ENCODE data around the gene CRTC2.
A peak's percentile ranks its signal among the peaks of the same experiment; 100 is the strongest.

Gene CRTC2

DNA sequence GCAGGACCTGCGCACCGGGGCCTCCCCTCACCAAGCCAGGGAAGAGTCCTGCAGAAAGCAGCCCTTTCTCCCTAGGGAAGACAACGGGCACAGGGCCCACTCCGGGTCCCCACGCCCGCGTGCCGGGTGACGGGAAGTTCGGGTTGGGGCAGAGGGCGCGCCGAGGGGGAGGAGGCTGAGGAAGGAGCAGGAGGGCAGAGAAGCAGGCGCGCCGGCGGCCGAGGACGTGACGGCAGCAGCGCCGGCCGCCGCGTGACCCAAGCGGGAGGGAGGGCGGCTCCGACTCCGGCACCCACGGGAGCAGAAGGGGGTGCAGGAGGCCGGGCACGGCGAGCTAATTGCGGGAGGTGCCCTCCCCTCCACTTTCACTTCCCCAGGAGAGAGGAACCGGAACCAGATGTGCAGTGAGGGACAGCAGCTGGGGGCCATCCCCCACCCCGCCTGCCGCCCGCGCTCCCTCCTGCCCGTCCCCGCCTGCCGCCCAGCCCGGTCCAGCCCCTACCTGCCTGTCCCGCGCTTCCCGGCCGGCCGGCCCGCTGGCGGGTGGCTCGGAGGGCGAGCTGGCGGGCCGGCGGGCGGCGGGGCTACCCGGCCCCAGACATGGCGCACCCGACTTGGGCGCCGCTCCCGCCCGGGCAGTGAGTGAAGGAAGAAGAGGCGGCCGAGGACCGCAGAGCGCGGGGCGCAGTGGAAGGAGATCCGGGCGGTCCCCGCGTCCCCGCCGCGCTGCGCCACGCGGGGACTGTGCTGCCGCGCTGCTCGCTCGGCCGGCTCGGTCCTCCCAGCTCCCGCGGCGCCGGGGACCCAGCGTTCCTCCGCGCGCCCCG, 12.4 kb downstream of the CRTC2 start:
- no peak for DNase-seq

DNA sequence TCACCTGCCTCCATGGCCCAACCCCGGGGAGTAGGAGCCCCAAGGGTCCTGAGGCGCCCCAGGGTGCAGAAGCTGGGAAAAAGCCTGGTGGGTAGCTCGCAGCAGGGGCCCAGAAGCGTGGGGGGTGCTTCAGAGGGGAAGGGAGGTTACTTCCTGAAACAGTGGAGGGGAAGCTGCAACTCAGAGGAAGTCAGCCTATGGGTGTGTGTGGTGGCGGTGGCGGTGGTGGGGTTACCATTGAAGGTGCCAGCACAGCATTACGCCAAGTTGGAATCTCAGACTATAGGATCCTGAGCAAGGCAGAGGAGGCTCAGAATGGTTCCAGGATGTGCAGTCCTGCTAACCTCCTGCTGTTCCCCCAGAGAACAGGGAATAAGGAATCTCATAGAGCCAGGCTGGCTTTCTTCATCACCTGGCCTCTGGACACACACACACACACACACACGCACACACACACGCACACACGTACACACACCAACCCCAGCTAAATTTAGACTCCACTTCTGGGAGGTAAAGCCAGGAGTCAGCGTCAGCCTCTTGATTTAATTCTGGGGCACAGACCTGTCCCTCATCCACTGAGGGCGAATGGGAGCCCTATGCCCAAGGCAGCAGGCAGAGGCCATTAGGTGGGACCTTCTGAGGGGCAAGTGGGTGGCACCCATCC, 13.1 kb downstream of the CRTC2 start:
- no peak for DNase-seq

DNA sequence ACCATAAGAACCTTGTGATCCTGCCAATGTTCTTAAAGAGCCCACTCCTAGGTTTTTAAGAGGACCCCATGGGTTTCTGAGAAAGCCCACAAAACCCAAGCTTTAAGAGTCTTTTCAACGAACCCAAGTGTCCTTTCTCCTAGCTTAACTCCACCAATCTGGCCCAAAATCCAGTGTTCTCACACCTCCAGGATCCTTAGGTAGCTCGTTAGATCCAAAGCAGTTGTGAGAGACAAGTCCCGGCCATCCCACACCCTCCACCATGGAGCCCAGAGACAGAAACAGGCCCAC, 13.6 kb downstream of the CRTC2 start:
- DNase-seq = no peak

DNA sequence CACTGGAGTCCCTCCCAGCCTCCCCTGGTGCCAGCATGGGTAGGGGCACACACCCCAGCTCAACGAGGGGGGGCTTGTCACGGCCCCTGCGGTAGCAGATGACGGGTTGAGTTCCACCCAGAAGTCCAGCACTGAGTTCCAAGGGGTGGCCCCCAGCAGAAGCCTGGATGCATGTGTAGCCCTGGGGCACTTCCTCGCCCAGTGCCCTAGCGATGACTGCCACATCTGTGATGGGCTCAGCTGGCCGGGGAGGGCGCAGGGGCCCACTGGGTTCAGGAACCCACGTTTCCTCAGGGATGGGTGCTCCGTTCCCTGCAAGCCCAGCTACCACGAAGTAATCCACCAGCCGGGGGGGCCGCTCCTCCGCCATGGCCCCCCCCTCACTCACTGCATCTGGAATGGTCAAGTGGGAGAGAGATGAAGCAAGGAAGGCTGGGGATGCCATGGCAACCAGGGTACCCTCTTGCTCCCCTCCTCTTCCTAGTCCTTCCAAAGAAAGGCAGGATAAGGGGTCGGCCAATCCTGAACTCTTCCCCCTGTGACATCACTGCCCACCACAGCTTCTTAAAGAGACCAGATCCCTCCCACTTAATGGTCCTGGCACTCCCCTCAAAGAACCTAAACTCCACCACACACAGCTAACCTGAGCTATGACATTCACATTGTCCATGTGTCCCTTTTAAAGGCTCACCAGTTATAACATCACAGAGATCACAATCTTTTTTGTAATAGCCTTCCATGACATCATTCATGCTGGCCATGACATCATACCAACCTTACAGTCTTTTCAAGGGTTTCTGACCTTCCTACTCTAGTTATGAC, 14.2 kb downstream of the CRTC2 start:
- no peak for DNase-seq

DNA sequence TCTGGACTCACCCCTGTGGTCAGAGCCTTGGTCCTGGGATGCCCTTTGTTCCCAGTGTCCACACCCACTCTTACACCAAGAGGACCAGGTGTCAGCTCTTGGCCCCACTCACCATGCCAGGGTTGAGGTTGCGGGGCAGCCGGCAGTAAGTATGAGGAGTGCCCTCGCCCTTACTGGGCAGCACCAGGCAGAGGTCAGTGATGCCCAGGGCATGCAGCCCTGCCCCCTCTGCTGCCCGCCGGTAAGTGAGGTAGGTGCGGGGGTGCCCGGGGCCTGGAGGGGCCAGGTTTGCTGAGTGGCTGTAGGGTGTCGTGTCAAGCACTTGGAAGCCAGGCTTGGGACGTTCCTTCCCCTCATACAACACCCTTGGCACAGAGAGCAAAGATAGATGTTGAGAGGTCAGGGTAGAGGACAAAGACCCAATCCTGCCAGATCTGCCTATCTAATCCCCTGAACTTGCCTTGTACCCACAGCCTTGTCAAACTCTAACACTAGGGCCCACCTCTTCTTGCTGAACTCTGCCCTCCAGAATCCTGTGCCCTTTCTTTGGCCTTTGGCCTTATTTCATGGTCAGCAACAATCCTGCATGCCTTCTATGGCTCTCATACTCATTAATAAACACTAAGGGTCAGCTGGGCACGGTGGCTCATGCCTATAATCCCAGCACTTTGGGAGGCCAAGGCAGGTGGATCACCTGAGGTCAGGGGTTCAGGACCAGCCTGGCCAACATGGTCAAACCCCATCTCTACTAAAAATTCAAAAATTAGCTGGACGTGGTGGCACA, 15.5 kb downstream of the CRTC2 start:
- DNase-seq = no peak

DNA sequence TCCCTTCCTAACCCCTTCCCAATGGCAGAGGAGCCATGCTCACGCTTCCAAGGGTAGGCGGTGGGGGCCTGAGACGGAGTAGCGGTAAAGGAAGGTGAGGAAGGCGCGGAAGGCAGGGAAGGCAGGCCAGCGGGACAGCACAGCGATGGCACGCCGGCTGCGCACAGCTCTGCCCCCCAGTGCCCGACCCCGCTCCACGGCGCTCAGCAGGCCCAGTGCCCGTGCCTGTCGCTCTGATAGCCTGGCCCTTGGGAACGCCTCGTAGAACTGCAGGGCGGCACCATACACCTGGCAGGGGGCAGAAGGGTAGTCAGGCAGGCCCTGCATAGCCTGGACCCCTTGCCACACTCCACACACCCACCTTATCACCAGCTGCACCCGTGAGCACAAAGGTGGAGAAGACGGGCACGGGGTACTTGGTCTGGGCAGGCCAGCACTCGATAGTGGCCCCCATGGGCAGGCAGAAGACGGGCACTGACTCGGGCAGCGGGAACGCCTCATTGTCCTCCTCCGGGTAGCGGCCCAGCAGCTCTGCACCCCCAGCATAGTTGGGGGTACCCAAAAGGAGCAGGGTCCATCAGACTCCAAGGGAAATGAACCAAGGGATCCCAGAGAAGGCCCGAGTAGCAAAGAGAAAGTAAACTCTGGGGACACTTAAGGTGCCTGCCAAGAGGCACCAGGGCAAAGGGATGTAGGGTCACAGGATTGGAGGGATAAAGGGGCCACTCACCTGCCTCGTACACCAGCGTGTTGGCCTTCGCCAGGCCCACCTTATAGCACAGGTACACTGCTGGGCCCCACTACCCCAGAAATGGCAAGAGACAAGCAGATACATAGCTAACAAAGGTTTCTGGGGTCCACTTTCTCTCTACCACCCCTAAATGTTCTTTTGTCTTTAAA, 16.3 kb downstream of the CRTC2 start:
- DNase-seq = no peak

DNA sequence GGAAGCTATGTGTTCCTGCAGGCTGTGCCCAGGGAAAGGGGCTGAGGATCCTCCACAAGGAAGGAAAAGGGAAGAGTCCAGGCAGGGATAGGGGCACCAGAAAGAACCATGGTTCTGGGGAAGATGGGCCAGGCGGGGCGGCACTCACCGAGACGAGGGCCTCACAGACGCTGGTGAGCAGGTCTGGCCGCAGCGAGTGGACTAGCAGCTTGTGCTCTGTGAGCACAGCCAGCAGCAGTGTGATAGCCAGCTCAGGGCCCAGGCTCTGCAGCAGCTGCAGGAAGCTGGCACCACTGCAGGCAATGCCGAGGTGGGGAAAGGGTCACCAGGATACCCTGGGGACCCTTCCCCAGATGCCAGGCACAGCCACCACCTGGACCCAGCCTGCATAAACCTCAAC, 17.7 kb downstream of the CRTC2 start:
- no peak for DNase-seq

DNA sequence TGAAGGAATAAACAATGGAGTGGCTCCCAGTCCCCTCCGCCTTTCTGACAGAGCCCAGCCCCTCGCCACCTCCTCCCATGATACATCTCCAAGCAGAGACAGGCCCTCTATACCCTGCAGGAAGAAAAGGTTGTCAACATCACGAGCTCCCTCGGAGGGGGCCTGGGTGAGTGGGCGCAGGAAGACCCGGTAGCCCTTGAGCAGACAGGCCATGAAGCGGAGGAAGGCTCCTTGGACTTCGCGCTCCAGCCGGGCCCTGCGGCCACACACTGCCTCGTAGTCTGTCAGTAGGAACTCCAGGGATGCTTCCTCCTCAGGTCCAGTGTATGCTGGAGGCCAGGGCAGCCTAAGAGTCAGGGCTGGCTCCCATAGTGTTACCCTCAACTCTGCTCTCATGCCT, 18.9 kb downstream of the CRTC2 start:
- DNase-seq = no peak

DNA sequence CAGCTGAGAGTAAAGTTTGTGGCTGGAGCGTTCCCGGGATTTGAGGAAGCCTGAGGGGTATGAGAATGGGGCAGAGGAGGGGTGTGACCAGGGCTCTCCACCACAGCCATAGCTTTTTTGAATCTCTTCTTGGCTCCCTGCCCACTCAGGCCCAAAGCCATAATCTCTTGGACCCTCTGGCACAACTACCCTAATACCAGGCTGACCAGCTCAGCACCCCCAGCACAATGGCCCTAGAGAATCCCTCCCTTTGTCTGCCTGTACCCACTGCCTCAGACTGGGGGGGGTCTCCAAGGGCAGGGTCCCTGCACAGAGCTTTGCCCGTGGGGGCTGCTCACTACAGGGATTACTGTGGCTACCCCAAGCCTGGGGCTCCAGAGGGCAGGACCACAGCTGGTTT, 19.4 kb downstream of the CRTC2 start:
- DNase-seq = no peak

DNA sequence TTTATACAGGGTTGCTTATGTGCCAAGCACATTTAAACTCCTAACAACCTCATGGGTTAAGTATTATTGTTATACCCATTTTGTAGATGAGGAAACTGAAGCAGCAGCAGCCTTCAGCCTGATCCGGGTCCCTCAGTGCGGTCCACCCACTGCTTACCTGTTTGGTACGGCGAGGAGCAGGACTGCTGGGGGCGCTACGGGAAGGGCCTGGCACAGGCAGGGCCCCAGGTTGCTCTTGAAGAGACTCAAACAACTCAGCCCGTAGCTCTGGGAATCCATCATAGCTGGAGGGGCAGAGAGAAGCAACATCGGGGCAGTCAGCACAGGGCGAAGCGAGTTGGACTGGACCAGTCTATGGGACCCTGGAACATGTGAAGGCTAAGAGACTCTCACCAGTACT, 21.1 kb downstream of the CRTC2 start:
- no peak for DNase-seq

DNA sequence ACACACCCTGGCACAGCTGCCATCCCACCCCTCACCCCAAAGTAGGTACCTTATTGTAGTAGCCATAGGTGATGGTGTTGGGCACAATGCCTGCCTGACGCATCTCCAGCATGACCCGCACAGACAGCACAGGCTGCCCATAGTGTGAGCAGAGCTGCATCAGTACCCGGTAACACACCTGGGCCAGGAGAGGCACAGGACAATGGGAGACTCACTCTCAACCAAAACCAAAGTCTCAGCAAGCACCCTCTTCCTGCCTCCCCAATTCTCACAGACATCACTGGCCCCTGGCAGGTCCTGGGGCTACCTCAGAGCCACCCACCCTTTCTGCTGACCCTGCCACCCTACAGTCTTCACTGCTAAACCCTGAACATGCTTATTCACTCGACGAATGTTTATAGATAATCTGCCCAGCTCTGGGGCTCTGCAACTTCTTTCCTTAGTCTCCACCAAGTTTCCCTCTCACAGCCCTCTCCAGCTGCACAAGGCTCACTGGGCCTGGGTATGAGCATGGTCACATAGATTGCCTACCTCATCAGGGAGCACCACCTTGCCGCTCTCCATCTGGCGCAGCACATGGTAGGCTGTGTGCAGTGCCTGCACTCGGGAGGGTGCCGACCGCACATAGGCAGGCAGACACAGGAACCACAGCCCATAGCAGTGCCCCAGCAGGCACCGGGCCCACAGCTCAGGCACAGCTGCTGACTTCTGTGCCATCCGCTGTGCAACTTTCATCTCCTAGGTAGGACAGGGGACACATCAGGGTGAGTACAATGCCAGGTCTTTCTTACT, 22.2 kb downstream of the CRTC2 start:
- DNase-seq = no peak

DNA sequence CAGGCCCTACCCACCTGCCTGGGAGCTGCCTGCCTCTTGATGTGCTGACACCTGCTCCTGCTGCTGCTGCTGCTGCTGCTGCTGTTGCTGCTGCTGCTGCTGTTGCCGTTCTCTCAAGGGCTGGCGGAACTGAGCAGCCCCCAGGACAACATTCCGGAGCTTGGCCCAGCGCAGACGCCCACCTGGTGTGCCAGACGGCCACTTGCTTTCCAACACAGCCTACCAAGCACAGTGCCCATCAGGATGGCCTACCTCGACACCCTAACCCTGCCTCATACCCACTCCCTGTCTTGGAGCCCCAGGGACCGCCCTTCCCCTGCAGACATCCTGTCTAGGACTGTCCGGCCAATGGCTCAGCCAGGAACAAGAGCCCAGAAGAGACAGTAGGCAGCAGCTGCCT, 23.7 kb downstream of the CRTC2 start:
- no peak for DNase-seq

DNA sequence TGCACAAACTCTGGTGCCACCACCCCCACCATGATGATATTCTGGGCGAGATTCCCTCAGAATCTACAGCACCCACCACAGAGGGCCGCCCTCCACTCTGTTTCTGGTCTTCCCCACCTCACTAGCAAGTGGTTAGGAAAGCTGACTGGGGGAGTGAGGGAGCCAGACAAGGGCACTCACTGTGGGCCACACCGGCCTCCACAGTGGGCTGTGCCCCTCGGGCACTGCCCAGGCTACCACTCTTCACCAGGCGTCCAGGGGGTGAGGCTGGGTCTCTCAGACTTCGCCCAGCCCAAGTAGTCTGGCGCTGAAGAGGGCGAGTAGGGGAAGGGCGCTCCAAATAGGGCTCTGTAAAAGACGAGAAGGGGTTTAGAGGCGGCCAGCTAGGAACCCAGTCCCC, 24.5 kb downstream of the CRTC2 start:
- DNase-seq = no peak

DNA sequence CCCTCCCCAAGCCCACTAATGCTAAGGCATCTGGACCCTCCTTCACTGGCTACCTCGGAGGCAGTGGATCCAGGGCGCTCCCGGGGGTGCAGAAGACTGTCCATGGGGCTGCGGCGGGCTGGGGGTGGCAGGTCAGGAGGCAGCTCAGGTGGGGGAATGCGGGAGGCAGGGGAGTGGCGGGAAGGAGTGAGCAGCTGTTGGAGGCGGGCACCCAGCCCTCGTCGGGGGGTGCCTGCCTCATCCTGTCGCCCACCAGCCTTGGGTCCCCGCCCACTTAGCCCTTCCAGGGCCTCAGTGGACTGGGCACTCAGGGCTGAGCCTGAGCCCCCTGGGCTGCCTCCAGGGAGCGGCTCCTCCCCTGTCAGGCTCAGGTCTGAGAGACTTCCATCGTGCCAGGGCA, 25.0 kb downstream of the CRTC2 start:
- no peak for DNase-seq

DNA sequence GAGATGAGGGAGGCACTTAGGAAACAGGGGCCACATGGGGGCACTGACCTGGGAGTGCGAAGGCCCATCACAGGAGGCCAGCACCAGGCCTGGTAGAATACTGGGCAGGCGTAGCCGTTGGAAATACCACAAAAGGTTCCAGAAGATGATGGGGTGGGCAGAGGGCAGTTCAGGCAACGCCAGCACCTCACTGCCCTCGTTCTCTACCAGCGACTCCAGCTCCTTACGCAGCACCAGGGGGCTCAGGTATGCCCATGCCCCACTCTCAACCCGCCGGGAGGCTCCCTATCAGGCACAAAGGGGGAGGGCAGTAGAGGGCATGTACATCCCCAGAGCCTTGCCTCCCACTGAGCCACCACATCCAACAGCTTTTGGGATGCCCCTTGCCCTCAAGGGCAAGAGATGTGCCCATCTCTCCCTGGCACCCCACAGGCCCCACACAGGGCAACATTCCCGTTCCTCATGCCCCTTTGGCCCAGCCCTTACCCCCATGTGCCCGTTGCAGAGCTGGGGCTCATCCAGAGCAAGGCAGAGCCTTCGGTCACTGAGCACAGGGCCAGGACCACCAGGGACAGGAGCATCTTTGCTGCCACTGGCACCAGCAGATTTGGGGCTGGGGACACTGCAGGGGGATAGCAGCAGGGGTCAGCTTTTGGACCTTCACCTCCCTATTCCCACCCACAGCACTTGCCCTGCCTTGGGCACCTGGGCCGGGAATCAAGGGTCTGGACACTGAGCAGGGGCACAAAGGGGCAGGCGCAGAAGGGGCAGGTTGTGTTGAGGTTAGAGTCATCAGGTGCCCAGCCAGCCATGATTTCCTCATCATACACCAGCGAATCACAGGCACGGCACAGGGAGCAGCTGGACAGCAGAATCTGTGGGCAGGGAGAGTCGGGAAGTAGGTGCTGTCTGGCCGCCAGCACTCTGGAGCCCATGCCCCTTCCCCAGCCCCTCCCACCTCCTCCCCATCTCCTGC, 26.0 kb downstream of the CRTC2 start:
- DNase-seq = no peak

DNA sequence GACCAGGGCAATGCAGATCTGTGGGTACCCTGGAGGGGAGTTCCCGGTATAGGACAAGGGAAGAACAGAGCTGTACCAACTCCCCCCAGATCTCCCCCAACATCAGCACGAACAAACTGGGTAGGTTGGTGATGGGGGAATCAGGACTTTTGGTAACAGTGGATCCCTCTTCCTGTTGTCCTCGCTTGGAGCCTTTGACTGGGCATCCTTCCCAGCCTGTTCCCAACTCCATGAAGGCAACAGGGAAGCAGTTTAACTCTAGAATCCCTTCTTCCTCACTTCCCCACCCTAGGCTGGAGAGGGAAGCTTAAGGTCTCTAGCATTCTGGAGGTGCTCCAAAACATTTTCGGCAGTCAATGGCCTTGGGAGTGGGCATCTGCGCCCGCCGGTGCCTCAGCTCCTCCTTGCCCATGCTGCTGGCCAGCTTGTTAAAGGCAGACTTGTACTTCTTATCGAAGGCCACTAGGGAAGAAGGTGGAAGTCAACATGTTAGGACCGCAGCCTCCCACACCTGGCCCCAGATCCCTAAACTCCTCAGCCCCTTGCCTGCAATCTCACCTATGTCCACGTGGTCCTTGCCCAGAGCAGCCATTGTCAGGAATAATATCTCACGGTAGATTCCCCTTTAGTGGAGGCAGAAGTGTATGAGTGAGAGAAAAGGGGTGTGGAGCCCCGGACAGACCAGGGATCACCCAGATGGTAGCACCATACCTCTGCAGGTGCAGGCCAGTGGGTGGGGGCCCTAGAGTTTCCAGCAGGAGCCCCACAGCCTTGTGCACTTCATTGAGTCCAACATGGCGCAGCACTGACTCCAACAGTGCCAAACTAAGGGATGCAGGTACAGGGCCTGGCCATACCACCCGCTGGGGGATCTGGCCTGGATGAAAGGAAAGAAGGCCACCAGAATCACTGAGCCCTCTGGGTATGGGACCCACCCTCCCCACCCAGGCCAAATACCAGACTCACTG, 28.1 kb downstream of the CRTC2 start:
- DNase-seq = no peak

DNA sequence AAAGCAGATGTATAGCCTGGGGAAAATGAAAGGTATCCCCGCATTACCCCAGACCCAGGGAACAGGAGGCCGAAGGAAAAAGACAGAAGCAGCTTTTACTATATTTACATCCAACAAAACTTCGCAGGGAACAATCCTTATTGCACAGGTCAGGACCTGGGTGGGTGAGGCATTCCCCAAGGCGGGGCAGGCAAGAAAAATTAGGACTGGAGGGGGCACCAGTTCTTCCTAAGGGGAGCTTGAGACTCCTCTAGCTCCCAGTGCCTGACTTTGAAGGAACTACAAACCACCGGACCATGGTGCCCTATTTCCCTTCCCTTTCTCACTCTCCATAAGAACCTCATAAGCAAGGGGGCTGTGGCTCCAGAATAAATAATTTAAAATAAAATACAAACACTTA, 29.0 kb downstream of the CRTC2 start:
- DNase-seq = no peak

DNA sequence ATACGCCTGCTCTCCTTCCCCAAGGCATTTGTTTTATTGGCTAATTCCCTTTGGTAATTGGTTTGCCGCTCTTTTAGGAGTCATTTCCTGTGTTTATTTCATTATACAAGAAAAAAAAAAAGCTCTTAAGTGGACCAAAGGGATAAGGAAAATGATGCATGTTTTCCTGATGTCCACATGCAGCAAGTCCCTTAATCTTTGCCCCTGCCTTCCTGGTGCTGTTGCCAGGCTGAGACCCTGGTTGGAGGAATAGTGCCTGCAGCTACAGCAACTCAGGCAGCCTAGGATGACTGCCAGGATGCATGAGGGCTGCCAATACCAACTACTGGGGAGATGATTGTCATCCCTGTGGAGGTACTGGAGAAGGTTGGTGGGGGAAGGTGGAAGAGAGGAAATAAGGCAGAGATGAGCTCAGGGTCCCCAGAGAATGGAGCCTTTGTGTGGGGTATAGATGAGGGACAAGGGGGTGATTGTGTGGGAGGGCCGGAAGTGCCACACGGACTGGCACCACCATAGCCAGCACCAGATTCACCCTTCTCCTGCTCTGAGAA, 29.5 kb downstream of the CRTC2 start:
- DNase-seq = peak; percentile 56

DNA sequence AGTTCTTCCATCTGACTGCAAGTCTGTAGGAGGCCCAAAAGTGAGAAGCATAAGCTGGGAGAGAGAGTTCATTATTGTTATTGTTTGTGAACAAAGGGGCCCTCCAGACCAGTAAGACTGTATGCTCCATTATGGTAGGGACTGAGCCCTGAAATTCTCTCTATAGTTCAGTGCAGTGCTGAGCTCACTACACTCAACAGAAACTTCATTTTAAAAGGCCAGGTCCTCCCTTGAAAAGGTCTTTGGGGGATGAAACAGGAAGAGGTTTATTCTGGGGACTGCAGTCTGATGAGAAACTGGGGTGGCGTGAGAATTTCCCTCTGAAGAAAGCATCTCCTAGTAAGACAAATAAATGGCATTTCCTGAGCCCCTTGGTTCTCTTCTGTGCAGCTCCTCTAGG, 30.2 kb downstream of the CRTC2 start:
- DNase-seq = no peak

All from NCI-H2081 treated with DMSO at 0.1 percent for 48 hours (cell line).